ENCODE measurements around the gene PPBP.

- no peak for TF ChIP-seq CTCF (IDR thresholded peaks at IDR 0.05)
- no peak for TF ChIP-seq POLR2A (IDR thresholded peaks at IDR 0.05)
- TF ChIP-seq EP300 (IDR thresholded peaks at IDR 0.05; ENCODE audit: low read depth): no peak
Measured at GRCh38 chr4:74016068-74016467, 28.1 kb upstream of the PPBP start.

All from transverse colon (tissue), 3 donors.